ENCODE results near the gene DGCR6.
"Not testable (repeated sequence)": the region's sequence is repeated elsewhere in the genome, so short reads cannot be mapped to it uniquely, and the experiment has no call there.

The DGCR6 gene

DNA sequence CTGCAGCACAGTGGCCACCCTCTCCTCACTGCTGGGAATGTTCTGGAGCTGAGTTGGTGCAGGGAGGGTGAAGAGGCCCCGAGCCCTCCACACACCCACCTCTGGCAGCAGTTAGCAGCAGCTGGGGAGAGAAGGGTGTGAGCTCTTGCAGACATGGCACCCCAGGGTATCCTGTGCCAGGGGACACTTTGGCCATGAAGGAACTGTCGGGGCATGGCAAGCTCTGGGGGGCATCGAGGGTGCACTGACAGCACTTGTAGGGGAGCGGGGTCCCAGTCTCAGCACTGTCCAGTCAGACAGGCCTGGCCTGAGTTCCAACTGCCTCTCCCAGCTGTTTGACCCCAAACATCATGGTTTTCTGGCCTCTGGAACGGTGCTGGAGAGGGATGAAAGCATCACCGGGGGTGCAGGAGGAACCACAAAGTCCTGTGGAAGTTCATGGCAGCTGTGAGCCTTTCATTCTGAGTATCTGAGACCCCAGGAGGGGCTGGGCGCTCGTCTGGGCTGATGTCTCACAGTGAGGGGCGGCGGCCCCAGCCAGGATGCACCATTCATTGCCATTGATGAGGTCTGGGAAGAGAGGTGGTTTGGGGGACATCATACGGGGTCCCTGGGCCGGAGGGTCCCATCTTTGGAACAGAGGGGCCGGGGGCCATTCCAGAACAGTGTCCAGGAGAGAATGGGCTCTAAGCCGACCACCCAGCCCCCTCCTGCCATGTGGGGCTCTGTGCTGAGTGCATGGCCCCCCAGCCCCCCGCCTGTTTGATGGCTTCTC is 50.2 kb downstream of the DGCR6 start:
- not testable (repeated sequence) for H3K4me3 ChIP-seq (ENCODE audit: low read depth in 1 of 2, low read length in 2 of 2); H3K9me3 ChIP-seq (ENCODE audit: low read length); H3K4me1 ChIP-seq (ENCODE audit: insufficient read depth, low read length); H3K27ac ChIP-seq (ENCODE audit: low read depth, low read length); H3K36me3 ChIP-seq (ENCODE audit: insufficient read depth, low read length); H3K27me3 ChIP-seq (ENCODE audit: control insufficient read depth in 1 of 2, insufficient read depth in 2 of 2, low read length in 2 of 2); H3K9ac ChIP-seq (ENCODE audit: low read length)

DNA sequence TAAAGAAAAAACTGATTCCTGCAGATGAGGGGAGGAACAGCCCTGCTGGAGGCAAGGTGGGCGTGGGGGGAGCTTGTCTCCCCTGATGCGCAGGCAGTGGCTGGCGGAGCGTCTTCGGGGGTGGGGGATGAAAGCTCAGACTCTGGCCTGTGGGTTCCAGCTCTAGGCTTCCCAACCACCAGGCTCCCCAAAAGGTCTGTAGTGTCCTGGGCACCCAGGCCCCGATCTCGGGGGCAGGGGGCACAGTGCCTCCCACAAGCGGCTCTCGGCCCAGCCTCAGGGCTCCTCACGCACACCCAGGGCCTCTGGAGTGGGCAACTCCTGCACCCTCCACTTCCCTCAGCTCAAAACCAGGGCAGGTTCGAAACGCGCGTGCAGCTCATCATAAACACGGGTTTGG is 50.8 kb downstream of the DGCR6 start:
- not testable (repeated sequence) for H3K4me3 ChIP-seq (ENCODE audit: low read depth in 1 of 2, low read length in 2 of 2); H3K9me3 ChIP-seq (ENCODE audit: low read length); H3K4me1 ChIP-seq (ENCODE audit: insufficient read depth, low read length); H3K9ac ChIP-seq (ENCODE audit: low read length); H3K36me3 ChIP-seq (ENCODE audit: insufficient read depth, low read length); H3K27me3 ChIP-seq (ENCODE audit: control insufficient read depth in 1 of 2, insufficient read depth in 2 of 2, low read length in 2 of 2); H3K27ac ChIP-seq (ENCODE audit: low read depth, low read length)

DNA sequence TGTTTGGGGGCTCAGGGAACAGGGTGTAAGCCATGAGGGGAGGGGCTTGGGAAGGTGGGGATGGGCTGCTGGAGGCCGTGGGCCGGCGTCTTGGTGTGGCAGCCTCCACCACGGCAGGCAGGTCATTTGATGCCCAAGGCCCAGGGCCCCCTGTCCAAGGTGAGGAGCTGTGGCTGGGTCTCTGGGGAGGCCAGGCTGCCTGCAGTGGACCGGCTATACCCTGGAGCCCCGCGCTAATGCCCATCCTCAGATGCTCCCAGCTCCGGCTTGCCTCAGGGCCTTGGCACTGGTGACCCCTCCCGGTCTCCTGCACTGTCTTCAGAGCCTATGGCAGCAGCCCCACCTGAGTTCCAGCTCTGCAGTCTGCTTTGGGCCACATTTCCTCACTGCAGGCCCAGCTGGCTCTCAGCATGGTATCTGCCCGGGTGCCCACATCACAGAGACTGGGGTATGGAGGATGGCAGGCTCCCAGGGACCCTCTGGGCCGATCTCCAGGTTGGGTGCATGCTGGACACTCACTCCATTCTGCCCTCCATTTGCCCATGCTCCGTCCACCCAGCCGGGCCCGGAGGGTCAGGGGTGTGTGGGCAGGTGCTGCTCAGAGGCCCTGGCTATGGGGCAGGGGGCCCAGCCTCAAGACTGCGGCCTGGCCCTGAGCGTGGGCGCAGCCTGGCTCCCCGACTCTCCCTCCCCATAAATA is 51.7 kb downstream of the DGCR6 start:
- H3K27me3 ChIP-seq (ENCODE audit: control insufficient read depth in 1 of 2, insufficient read depth in 2 of 2, low read length in 2 of 2); H3K27ac ChIP-seq (ENCODE audit: low read depth, low read length); H3K36me3 ChIP-seq (ENCODE audit: insufficient read depth, low read length); H3K4me3 ChIP-seq (ENCODE audit: low read depth in 1 of 2, low read length in 2 of 2); H3K9ac ChIP-seq (ENCODE audit: low read length); H3K4me1 ChIP-seq (ENCODE audit: insufficient read depth, low read length); H3K9me3 ChIP-seq (ENCODE audit: low read length): not testable (repeated sequence)

DNA sequence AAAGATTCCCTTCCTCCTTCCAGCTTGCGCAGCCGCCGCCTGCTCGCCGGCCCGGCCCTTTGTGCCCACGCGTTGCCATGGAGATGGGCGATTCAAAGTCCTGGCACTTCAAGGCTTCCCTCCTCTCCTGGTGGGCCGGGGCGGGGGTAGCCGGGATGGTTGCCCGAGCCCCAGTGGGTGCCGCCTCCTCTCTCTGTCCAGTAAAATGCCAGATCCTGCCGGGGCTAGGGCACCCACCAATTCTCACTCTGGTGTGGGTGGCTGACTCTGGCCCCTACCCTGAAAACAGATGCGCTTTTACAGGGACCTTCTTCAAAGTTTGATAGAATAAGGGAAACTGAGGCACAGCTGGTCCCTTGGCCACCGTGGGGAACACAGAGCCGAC is 52.2 kb downstream of the DGCR6 start:
- not testable (repeated sequence) for H3K36me3 ChIP-seq (ENCODE audit: insufficient read depth, low read length); H3K9me3 ChIP-seq (ENCODE audit: low read length); H3K9ac ChIP-seq (ENCODE audit: low read length); H3K27ac ChIP-seq (ENCODE audit: low read depth, low read length); H3K27me3 ChIP-seq (ENCODE audit: control insufficient read depth in 1 of 2, insufficient read depth in 2 of 2, low read length in 2 of 2); H3K4me1 ChIP-seq (ENCODE audit: insufficient read depth, low read length); H3K4me3 ChIP-seq (ENCODE audit: low read depth in 1 of 2, low read length in 2 of 2)

DNA sequence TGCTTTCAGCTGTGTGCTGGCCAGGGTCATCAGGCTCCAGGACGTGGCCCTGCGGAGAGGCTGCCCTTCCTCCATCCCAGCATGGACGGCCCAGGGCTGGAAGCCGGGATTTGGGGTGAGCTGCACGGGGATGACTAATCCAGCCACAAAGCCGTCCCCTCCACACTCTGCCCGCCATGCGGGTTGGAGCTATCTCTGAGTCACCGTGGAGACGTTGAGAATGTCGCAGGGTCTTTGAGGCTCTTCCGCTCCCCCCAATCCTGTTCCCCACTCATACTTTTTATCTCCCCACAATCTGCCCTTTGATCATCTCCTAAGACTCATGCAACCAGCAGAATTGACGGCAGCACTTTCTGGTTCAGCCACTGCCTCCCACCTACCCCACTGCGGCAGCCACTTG is 52.6 kb downstream of the DGCR6 start:
- not testable (repeated sequence) for H3K4me3 ChIP-seq (ENCODE audit: low read depth in 1 of 2, low read length in 2 of 2); H3K4me1 ChIP-seq (ENCODE audit: insufficient read depth, low read length); H3K9ac ChIP-seq (ENCODE audit: low read length); H3K9me3 ChIP-seq (ENCODE audit: low read length); H3K36me3 ChIP-seq (ENCODE audit: insufficient read depth, low read length); H3K27me3 ChIP-seq (ENCODE audit: control insufficient read depth in 1 of 2, insufficient read depth in 2 of 2, low read length in 2 of 2); H3K27ac ChIP-seq (ENCODE audit: low read depth, low read length)

DNA sequence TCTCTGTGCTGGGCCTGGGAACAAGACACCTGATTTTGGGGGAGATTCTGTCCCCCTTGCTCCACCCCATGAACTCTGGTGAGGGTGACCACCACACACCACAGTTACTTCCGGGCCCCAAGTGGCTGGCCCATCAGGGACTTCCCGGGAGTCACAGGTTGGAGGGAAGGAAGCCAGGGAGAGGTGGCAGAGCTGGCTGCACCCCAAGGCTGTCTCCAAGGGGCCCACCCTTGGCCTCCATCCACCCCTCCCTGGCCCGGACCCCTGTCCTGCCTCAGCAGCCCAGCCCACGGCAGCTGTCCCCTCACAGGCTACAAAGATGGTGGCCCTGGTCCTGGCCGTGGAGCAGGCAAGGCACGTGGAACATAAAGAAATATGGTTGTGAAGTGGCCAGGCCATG is 53.1 kb downstream of the DGCR6 start:
- not testable (repeated sequence) for H3K4me1 ChIP-seq (ENCODE audit: insufficient read depth, low read length); H3K36me3 ChIP-seq (ENCODE audit: insufficient read depth, low read length); H3K9ac ChIP-seq (ENCODE audit: low read length); H3K27ac ChIP-seq (ENCODE audit: low read depth, low read length); H3K9me3 ChIP-seq (ENCODE audit: low read length); H3K4me3 ChIP-seq (ENCODE audit: low read depth in 1 of 2, low read length in 2 of 2); H3K27me3 ChIP-seq (ENCODE audit: control insufficient read depth in 1 of 2, insufficient read depth in 2 of 2, low read length in 2 of 2)

DNA sequence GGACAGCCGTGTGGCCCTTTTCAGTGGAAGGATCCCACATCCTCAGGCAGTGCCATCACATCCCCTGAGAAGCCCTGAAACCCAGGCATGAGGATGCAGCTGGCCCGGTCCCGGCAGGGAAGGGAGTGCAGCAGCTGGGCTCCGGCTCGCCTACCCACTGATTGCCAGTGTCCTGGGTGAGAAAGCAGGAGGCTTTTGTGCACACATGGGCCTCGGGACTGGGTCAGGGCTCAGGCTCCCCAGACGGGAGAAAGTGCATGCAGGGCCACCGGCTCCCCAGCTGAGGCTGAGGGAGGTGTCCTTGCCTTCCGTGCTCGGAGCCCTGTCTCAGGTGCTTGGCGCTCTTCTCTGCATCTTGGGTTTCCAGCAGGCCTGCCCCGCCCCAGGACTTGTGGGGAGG is 53.6 kb downstream of the DGCR6 start:
- not testable (repeated sequence) for H3K27me3 ChIP-seq (ENCODE audit: control insufficient read depth in 1 of 2, insufficient read depth in 2 of 2, low read length in 2 of 2); H3K9me3 ChIP-seq (ENCODE audit: low read length); H3K9ac ChIP-seq (ENCODE audit: low read length); H3K4me3 ChIP-seq (ENCODE audit: low read depth in 1 of 2, low read length in 2 of 2); H3K27ac ChIP-seq (ENCODE audit: low read depth, low read length); H3K36me3 ChIP-seq (ENCODE audit: insufficient read depth, low read length); H3K4me1 ChIP-seq (ENCODE audit: insufficient read depth, low read length)

DNA sequence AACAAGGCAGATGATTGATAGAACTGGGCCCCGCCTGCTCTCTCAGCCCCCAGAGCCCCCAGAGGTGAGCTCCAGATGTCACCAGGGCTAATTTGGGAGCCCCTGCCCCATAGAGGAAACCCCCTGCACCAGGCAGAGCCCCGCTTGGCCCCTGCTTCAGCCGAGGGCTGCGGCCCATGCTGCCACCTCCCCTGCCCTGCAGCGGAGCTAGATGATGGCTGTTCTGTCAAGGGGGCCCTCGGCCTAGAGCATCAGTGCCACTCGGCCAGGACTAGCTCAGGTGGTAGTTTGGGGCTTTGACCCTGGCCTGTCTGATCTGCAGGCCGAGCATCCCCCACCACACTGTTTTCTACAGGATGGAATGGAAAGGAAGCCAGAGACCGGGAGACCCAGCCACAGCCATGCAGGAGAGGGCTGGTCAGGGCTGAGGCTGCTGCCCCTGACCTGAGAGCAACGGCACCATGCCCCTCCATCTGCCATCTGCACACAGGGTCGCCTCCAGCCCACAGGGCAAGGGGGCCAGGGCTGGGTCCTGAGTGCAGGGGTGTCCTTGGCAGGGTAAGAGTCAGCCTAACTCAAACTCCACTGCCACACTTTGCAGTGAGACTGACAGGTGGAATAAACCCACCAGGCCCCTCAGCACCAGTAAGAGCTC is 54.2 kb downstream of the DGCR6 start:
- not testable (repeated sequence) for H3K36me3 ChIP-seq (ENCODE audit: insufficient read depth, low read length); H3K9me3 ChIP-seq (ENCODE audit: low read length); H3K9ac ChIP-seq (ENCODE audit: low read length); H3K27me3 ChIP-seq (ENCODE audit: control insufficient read depth in 1 of 2, insufficient read depth in 2 of 2, low read length in 2 of 2); H3K27ac ChIP-seq (ENCODE audit: low read depth, low read length); H3K4me1 ChIP-seq (ENCODE audit: insufficient read depth, low read length); H3K4me3 ChIP-seq (ENCODE audit: low read depth in 1 of 2, low read length in 2 of 2)

DNA sequence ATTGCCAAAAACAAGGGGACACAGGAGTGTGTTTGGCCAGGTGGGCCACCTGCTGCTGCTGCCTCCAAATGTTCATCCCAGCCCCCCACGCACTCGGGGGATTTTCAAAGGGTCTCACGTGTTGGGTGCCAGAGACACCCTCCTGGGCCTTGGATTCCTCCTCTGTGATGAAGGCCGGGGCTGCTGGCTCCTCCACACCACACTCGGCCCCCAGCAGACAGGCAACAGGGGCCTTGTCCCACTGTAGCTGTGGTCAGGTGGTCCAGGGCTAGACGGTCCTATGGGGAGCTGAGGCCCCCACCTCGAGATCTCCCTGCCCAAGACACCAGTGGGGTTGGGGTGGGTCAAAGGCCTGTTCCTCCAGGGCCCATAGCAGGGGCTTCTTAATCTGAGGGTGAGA is 55.1 kb downstream of the DGCR6 start:
- H3K27me3 ChIP-seq (ENCODE audit: control insufficient read depth in 1 of 2, insufficient read depth in 2 of 2, low read length in 2 of 2); H3K9ac ChIP-seq (ENCODE audit: low read length); H3K9me3 ChIP-seq (ENCODE audit: low read length): not testable (repeated sequence)

More for the DNA sequence above, 55.1 kb downstream of the DGCR6 start:
- H3K27ac ChIP-seq (ENCODE audit: low read depth, low read length); H3K36me3 ChIP-seq (ENCODE audit: insufficient read depth, low read length); H3K4me3 ChIP-seq (ENCODE audit: low read depth in 1 of 2, low read length in 2 of 2); H3K4me1 ChIP-seq (ENCODE audit: insufficient read depth, low read length): not testable (repeated sequence)

Measured in muscle layer of colon (tissue), 2 donors.